Neural progenitor cell (in vitro differentiated cells): ENCODE data around the gene COL6A5. TPM values are rescaled to one million over a fixed set of nuclear protein-coding genes. Genes with fewer than 3 reads are reported as not detected.

Experiments used
- DNase-seq: peaks from one replicate; pipeline ENCODE4 v3.0.0-alpha.2; 2016; ENCODE audit warnings: low spot score
- H2AFZ ChIP-seq: fragments of 200-600 bp; sonication (generic); replicated peaks from 2 replicates; pipeline ENCODE4 v1.6.1; 2016; ENCODE audit warnings: antibody characterized with exemption
- H3F3A ChIP-seq: fragments of 200-600 bp; sonication (generic); 2 replicates; pipeline ENCODE4 v1.6.1; 2016; ENCODE audit warnings: antibody characterized with exemption, low read depth
- H3K27ac ChIP-seq: fragments of 200-600 bp; sonication (generic); 2 replicates; pipeline ENCODE4 v1.5.1; 2016; ENCODE audit warnings: mild to moderate bottlenecking
- H3K27me3 ChIP-seq: fragments of 200-600 bp; sonication (generic); 2 replicates; pipeline ENCODE4 v1.6.1; 2016; ENCODE audit warnings: mild to moderate bottlenecking, moderate library complexity
- H3K36me3 ChIP-seq: fragments of 200-600 bp; sonication (generic); 2 replicates; pipeline ENCODE4 v1.5.1; 2016
- H3K4me1 ChIP-seq: fragments of 200-600 bp; sonication (generic); 2 replicates; pipeline ENCODE4 v1.6.1; 2016; ENCODE audit warnings: mixed run types
- H3K4me2 ChIP-seq: fragments of 200-600 bp; sonication (generic); 2 replicates; pipeline ENCODE4 v1.6.1; 2016
- H3K4me3 ChIP-seq: fragments of 200-600 bp; sonication (generic); 2 replicates; pipeline ENCODE4 v1.5.1; 2016
- H3K79me2 ChIP-seq: fragments of 200-600 bp; sonication (generic); 2 replicates; pipeline ENCODE4 v1.6.1; 2016; ENCODE audit warnings: low read depth
- H3K9ac ChIP-seq: fragments of 200-600 bp; sonication (generic); 2 replicates; pipeline ENCODE4 v1.6.1; 2016
- H3K9me3 ChIP-seq: fragments of 200-600 bp; sonication (generic); 2 replicates; pipeline ENCODE4 v1.5.1; 2016; ENCODE audit warnings: low read depth
- H4K20me1 ChIP-seq: fragments of 200-600 bp; sonication (generic); 2 replicates; pipeline ENCODE4 v1.6.1; 2016; ENCODE audit warnings: low read depth
- H3K27ac Mint-ChIP-seq: 3 replicates; pipeline ENCODE4 v1.8.0; 2021; ENCODE audit warnings: mixed read lengths
- H3K27me3 Mint-ChIP-seq: 2 replicates; pipeline ENCODE4 v1.8.0; 2022; ENCODE audit warnings: low read depth, mild to moderate bottlenecking, inconsistent platforms, moderate library complexity, mixed read lengths; ENCODE audit not compliant: insufficient read depth
- H3K36me3 Mint-ChIP-seq: 3 replicates; pipeline ENCODE4 v1.8.0; 2021; ENCODE audit warnings: mixed read lengths
- H3K4me1 Mint-ChIP-seq: 3 replicates; pipeline ENCODE4 v1.8.0; 2021; ENCODE audit warnings: mixed read lengths
- H3K4me3 Mint-ChIP-seq: 3 replicates; pipeline ENCODE4 v1.8.0; 2021; ENCODE audit warnings: mild to moderate bottlenecking, moderate library complexity, mixed read lengths
- H3K9me3 Mint-ChIP-seq: 3 replicates; pipeline ENCODE4 v1.8.0; 2020; ENCODE audit warnings: mixed read lengths
- CTCF ChIP-seq: fragments of 200-600 bp; sonication (generic); IDR thresholded peaks from 2 replicates; pipeline ENCODE4 v1.5.1; 2017; ENCODE audit warnings: antibody characterized with exemption, mild to moderate bottlenecking
- EZH2 ChIP-seq: fragments of 200-600 bp; sonication (generic); IDR thresholded peaks from 2 replicates; pipeline ENCODE4 v1.6.1; 2017; ENCODE audit warnings: antibody characterized with exemption, mild to moderate bottlenecking, moderate library complexity
- EZH2phosphoT487 ChIP-seq: fragments of 200-600 bp; sonication (generic); IDR thresholded peaks from 2 replicates; pipeline ENCODE4 v1.6.1; 2017; ENCODE audit warnings: antibody characterized with exemption
- total RNA-seq: library from RNA; depleted of rRNA; stranded (reverse); fragments of >200 nt; gene quantifications from 2 replicates; pipeline ENCODE4 v1.2.3, GENCODE V29; 2015; ENCODE audit warnings: low replicate concordance

COL6A5 gene
- total RNA-seq, 1 donor from 2014 or later, result not detected

GRCh38 chr3:130379274-130379673 lies 33.8 kb downstream of the COL6A5 start:
- no peaks in the 10 kb centered on the region for H3K36me3 ChIP-seq
- H3K9ac ChIP-seq, result no peak overlapping the region
- H3K27ac ChIP-seq, result no peak overlapping the region
- no peaks in the 10 kb centered on the region for H3K36me3 Mint-ChIP-seq
- no peaks in the 10 kb centered on the region for H3K27me3 Mint-ChIP-seq
- no peaks in the 10 kb centered on the region for H3K27me3 ChIP-seq
- H3K9me3 Mint-ChIP-seq, result no peaks in the 10 kb centered on the region
- no peak overlapping the region for H3K4me2 ChIP-seq
- no peaks in the 10 kb centered on the region for H3F3A ChIP-seq
- TF ChIP-seq EZH2, result no peak
- no peak for TF ChIP-seq CTCF
- TF ChIP-seq EZH2phosphoT487, result no peak
- H3K27ac Mint-ChIP-seq, result no peak overlapping the region
- no peaks in the 10 kb centered on the region for H3K4me1 ChIP-seq
- H2AFZ ChIP-seq, result no peak overlapping the region
- H3K9me3 ChIP-seq, result no peaks in the 10 kb centered on the region
- no peaks in the 10 kb centered on the region for H3K4me1 Mint-ChIP-seq
- DNase-seq, result no peak
- no peaks in the 10 kb centered on the region for H3K79me2 ChIP-seq
- no peaks in the 10 kb centered on the region for H4K20me1 ChIP-seq
- H3K4me3 ChIP-seq, result no peak overlapping the region
- H3K4me3 Mint-ChIP-seq, result no peak overlapping the region

- no peak overlapping the region for H3K27ac Mint-ChIP-seq
- no peak overlapping the region for H3K4me3 Mint-ChIP-seq
- no peaks in the 10 kb centered on the region for H4K20me1 ChIP-seq
- H3K27ac ChIP-seq, result no peak overlapping the region
- no peaks in the 10 kb centered on the region for H3K36me3 Mint-ChIP-seq
- H3K36me3 ChIP-seq, result no peaks in the 10 kb centered on the region
- TF ChIP-seq EZH2phosphoT487 (no peak), CTCF (no peak), EZH2 (no peak)
- no peak overlapping the region for H3K4me3 ChIP-seq
- DNase-seq, result no peak
- no peaks in the 10 kb centered on the region for H3F3A ChIP-seq
- H3K27me3 Mint-ChIP-seq, result no peaks in the 10 kb centered on the region
- H3K4me2 ChIP-seq, result no peak overlapping the region
- no peaks in the 10 kb centered on the region for H3K4me1 ChIP-seq
- peaks cover 5% of the 10 kb centered on the region for H3K4me1 Mint-ChIP-seq
- H3K79me2 ChIP-seq, result no peaks in the 10 kb centered on the region
- H3K27me3 ChIP-seq, result no peaks in the 10 kb centered on the region
- no peak overlapping the region for H3K9ac ChIP-seq
- H2AFZ ChIP-seq, result no peak overlapping the region
- H3K9me3 Mint-ChIP-seq, result no peaks in the 10 kb centered on the region
- no peaks in the 10 kb centered on the region for H3K9me3 ChIP-seq
These were observed 34.9 kb downstream of the COL6A5 start for GRCh38 chr3:130380398-130380797.

GRCh38 chr3:130383424-130383823 lies 38.0 kb downstream of the COL6A5 start:
- Histone ChIP-seq H3F3A (no peaks in the 10 kb centered on the region), H3K9me3 (no peaks in the 10 kb centered on the region), H2AFZ (no peak overlapping the region), H4K20me1 (no peaks in the 10 kb centered on the region), H3K4me2 (no peak overlapping the region), H3K27ac (no peak overlapping the region), H3K4me1 (no peaks in the 10 kb centered on the region), H3K27me3 (no peaks in the 10 kb centered on the region), H3K4me3 (no peak overlapping the region), H3K36me3 (no peaks in the 10 kb centered on the region), H3K79me2 (no peaks in the 10 kb centered on the region), H3K9ac (no peak overlapping the region)
- DNase-seq, result no peak
- H3K4me3 Mint-ChIP-seq, result no peak overlapping the region
- no peaks in the 10 kb centered on the region for H3K36me3 Mint-ChIP-seq
- peaks cover 5% of the 10 kb centered on the region for H3K4me1 Mint-ChIP-seq
- no peak overlapping the region for H3K27ac Mint-ChIP-seq
- no peaks in the 10 kb centered on the region for H3K9me3 Mint-ChIP-seq
- TF ChIP-seq EZH2, result no peak
- TF ChIP-seq EZH2phosphoT487, result no peak
- no peak for TF ChIP-seq CTCF
- no peaks in the 10 kb centered on the region for H3K27me3 Mint-ChIP-seq
